ENCODE measurements around the gene DUSP6.
"Not testable (repeated sequence)": the region's sequence is repeated elsewhere in the genome, so short reads cannot be mapped to it uniquely, and the experiment has no call there.

The DUSP6 gene

DNA sequence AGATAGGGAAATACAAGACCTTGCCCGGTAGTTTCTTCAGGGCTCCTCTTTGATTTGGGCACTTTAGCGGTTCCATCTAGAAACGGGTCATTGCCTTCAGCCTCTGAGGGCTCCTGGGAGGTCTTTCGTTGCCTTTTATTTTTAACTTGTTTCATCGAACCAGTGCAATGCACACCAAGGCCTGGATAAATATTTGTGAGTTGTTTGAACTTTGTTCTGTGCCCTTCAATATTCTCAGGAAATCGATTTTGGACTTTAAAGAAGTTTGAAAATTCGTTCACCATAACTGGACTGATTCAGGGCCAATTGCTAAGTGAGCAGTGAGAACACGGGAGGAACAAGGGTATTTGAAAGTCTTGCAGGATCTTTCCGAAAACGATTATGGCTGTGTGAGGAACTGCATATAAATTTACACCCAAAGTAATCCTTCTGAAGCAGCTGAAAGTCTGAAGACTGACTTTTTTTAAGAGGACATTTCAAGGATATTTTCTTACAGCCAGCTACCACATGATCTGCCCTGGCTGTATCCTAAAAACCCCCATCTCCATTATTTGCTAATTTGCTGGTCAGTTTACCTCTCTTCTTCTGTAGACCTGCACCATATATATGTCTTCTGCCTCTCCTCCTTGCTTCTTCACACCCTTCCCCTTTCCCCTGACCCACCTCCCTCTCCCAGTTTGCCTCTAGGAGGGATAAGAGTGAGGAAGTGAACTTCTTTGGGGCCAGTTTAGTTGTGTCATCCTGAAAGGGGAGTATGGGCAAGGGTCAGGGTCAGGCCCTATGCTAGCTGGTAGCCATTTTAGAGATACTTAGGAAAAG is 8.0 kb downstream of the DUSP6 start:
- in situ Hi-C loops (cut with HindIII; ENCODE audit: low sequenced_read_pairs): no loop called here

DNA sequence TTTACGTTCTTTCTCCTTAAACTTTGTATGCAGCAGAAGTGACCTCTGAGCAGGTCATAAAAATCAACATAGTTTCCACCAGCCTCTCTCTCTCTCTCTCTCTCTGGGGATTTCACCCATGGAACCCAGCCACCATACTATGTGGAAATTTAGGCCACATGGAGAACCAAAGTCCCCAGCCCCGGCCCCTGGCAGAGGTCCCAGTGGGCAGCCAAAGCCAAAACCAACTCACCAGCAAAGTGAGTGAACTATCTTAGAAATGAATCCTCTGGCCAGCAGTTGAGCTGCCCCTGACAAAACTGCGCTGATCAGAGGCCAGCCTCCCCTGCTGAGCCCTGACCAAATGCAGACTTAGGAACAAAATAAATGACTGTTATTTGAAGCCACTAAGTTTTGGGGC is 9.2 kb downstream of the DUSP6 start:
- no peak for DNase-seq (ENCODE audit: low read depth)
- TF ChIP-seq, protein P1, sequence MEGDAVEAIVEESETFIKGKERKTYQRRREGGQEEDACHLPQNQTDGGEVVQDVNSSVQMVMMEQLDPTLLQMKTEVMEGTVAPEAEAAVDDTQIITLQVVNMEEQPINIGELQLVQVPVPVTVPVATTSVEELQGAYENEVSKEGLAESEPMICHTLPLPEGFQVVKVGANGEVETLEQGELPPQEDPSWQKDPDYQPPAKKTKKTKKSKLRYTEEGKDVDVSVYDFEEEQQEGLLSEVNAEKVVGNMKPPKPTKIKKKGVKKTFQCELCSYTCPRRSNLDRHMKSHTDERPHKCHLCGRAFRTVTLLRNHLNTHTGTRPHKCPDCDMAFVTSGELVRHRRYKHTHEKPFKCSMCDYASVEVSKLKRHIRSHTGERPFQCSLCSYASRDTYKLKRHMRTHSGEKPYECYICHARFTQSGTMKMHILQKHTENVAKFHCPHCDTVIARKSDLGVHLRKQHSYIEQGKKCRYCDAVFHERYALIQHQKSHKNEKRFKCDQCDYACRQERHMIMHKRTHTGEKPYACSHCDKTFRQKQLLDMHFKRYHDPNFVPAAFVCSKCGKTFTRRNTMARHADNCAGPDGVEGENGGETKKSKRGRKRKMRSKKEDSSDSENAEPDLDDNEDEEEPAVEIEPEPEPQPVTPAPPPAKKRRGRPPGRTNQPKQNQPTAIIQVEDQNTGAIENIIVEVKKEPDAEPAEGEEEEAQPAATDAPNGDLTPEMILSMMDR (IDR thresholded peaks at IDR 0.05; ENCODE audit: low read depth, low read length, missing control alignments): no peak
- in situ Hi-C loops (cut with HindIII; ENCODE audit: low sequenced_read_pairs): no loop called here

More for the DNA sequence above, 8.0 kb downstream of the DUSP6 start:
- no peak for DNase-seq (ENCODE audit: low read depth)
- TF ChIP-seq, protein P1 (IDR thresholded peaks at IDR 0.05; ENCODE audit: low read depth, low read length, missing control alignments): no peak
- no peak overlapping the region for H3K4me3 ChIP-seq (ENCODE audit: low read depth, low read length)

DNA sequence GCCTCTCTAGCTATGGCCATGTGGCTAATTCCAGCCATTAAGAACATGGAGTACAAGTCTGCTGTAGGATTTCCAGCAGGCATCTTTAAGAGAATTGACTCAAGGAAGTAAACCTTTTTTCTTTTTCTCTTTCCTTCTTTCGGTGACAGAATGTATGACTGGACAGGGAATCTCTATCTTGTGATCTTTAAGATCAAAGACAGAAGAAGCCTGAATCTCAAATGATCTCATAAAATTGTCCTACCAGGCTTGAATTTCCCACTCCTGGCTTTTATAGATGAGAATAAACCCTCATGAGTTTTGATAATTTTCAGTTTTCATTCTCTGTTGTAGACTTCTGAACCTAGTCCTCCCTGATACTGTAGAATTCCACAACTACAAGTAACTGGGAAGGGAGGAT is 11.4 kb downstream of the DUSP6 start:
- H3K4me3 ChIP-seq (ENCODE audit: low read depth, low read length): no peak overlapping the region
- in situ Hi-C loops (cut with HindIII; ENCODE audit: low sequenced_read_pairs): no loop called here
- DNase-seq (ENCODE audit: low read depth): no peak
- TF ChIP-seq, protein P1 (IDR thresholded peaks at IDR 0.05; ENCODE audit: low read depth, low read length, missing control alignments): no peak

More for the DNA sequence above, 9.2 kb downstream of the DUSP6 start:
- H3K4me3 ChIP-seq (ENCODE audit: low read depth, low read length): no peak overlapping the region

DNA sequence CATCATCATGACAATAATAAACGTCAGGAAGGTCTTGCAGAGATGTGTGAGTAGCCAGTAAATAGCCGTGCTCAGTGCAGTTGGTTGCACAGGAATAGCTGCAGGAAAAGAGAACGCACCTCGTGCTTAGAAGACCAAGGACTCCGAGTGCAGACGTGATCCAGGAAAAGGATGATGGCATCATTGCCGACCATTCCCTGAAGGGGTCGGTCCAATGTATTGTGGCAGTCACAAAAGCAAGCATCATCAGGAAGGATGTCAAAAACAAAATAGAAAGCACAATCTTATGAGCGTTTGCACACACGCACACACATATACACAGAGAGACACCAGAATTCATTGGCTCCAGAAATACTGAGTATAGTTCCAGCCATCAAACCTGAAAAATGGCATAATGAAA is 12.8 kb downstream of the DUSP6 start:
- in situ Hi-C loops (cut with HindIII; ENCODE audit: low sequenced_read_pairs): no loop called here
- no peak for DNase-seq (ENCODE audit: low read depth)
- TF ChIP-seq, protein P1 (IDR thresholded peaks at IDR 0.05; ENCODE audit: low read depth, low read length, missing control alignments): no peak
- no peak overlapping the region for H3K4me3 ChIP-seq (ENCODE audit: low read depth, low read length)

DNA sequence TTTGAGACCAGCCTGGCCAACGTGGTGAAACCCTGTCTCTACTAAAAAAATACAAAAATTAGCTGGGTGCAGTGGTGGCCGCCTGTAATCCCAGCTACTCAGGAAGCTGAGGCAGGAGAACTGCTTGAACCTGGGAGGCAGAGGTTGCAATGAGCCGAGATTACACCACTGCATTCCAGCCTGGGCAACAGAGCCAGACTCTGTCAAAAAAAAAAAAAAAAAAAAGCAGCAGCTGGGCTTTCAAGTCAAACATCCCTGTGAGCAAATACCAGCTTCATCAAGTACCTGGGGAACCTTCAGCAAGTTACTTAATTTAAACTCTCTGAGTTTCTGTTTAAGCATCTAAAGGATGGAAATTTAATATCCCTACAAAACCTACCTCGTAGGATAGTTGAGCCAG is 15.2 kb downstream of the DUSP6 start:
- in situ Hi-C loops (cut with HindIII; ENCODE audit: low sequenced_read_pairs); H3K4me3 ChIP-seq (ENCODE audit: low read depth, low read length); DNase-seq (ENCODE audit: low read depth): not testable (repeated sequence)

DNA sequence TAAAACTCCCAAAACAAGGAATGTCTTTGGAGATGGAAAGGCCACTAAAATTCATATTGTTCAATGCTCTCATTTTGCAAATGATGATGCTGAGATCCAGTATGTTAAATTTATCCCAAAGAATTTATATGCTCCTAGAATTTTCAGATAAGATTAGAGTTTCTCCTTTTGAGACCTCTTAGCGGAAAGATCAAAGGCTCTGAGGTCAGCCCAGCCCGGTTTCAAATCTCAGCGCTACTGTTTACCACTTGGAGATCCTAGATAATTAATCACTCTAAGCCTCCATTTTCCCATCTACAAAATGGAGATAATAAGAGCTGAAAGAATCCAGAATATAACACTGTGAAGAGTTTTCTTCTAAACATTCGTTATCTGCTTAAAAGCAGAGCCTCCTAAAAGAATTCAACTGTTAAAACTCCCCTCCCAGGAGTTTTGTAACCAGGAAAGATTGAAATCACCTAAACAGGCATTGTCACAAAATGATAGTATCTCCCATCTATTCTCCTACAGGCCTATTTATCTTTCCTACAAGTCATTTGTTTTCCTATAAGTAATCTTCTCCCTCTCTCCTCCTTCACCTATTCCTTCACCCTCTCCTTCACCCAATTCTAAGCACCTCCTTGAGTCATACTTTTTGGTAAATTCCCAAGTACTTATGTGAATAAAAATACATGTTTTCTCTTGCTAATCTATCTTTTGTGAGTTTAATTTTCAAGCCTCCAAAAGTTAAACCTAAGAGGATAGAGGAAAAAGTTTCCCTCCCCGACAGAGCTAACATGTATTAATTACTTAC is 16.7 kb downstream of the DUSP6 start:
- in situ Hi-C loops (cut with HindIII; ENCODE audit: low sequenced_read_pairs): no loop called here
- TF ChIP-seq, protein P1 (IDR thresholded peaks at IDR 0.05; ENCODE audit: low read depth, low read length, missing control alignments): no peak
- no peak for DNase-seq (ENCODE audit: low read depth)
- no peak overlapping the region for H3K4me3 ChIP-seq (ENCODE audit: low read depth, low read length)

Data from astrocyte of the cerebellum (primary cell).